K562 (cell line): ENCODE data around the gene NUP205. TPM values are rescaled to one million over a fixed set of nuclear protein-coding genes. Genes with fewer than 3 reads are reported as not detected.
A peak's percentile ranks its signal among the peaks of the same experiment; 100 is the strongest.

Experiments used
- ATAC-seq: fragments of 200-7000 bp; cut with Tn5 transposase; 3 replicates; pipeline ENCODE4 v1.9.1; 2020; ENCODE audit warnings: moderate library complexity
- BruUV-seq: library from RNA; stranded (reverse); fragments of 400-500 nt; replicated peaks from 2 replicates; lab custom pipeline; 2021; lab: Mats Ljungman, UMichigan
- CTCF ChIA-PET: fragments of 300-600 bp; formaldehyde crosslinking; extraction: SDS; loops from one replicate; lab custom pipeline; 2021; ENCODE audit warnings: low intra/inter-chr PET ratio; lab: Yijun Ruan, JAX
- POLR2A ChIA-PET: fragments of 300-600, 350-650 bp; sonication (Branson Sonifier 250); formaldehyde crosslinking; extraction: SDS; loops from one replicate; lab custom pipeline; 2021; ENCODE audit warnings: antibody characterized with exemption, inconsistent platforms; lab: Yijun Ruan, JAX
- DNase-seq, 4 experiments: peaks; one replicate each; pipeline versions ENCODE4 v3.0.0 to v3.0.0-alpha.2; 2011 to 2018; ENCODE audit warnings: low spot score in 3 of 4, mixed read lengths in 3 of 4; ENCODE audit errors: extremely low read depth in 1 of 4
- FAIRE-seq: peaks from 2 replicates; lab custom pipeline; 2011; peaks lifted over from hg19 to GRCh38; lab: Jason Lieb, UNC
- H2AFZ ChIP-seq: 2 replicates; pipeline ENCODE4 v1.6.0; 2011; ENCODE audit warnings: low read depth, low read length, control low read depth, inconsistent platforms
- H3K27ac ChIP-seq: fragments of 200-600 bp; 3 replicates; pipeline ENCODE4 v1.8.0; 2011; ENCODE audit warnings: low read depth, mild to moderate bottlenecking, control low read depth, inconsistent platforms, low read length, moderate library complexity, mixed read lengths; ENCODE audit errors: extremely low read depth
- H3K27me3 ChIP-seq, 2 experiments: fragments of 300-600 bp in 1 of 2; 2 replicates in 1 of 2; 3 replicates in 1 of 2; pipeline versions ENCODE4 v1.6.0 to v1.8.0; 2011; ENCODE audit warnings: inconsistent platforms in 2 of 2, low read length in 2 of 2, mild to moderate bottlenecking in 1 of 2, mixed read lengths in 1 of 2, moderate library complexity in 1 of 2; ENCODE audit not compliant: control insufficient read depth in 2 of 2, insufficient read depth in 2 of 2
- H3K36me3 ChIP-seq: fragments of 300-600 bp; 3 replicates; pipeline ENCODE4 v1.8.0; 2011; ENCODE audit warnings: mild to moderate bottlenecking, low read length, inconsistent platforms; ENCODE audit not compliant: control insufficient read depth, insufficient read depth
- H3K4me1 ChIP-seq, 2 experiments: fragments of 200-600 bp in 1 of 2; replicated peaks in 1 of 2; 2 replicates in 1 of 2; 3 replicates in 1 of 2; pipeline versions ENCODE4 v1.5.1 to v1.8.0; 2011; ENCODE audit warnings: inconsistent platforms in 2 of 2, low read length in 2 of 2, mild to moderate bottlenecking in 1 of 2, mixed read lengths in 1 of 2, moderate library complexity in 1 of 2; ENCODE audit not compliant: control insufficient read depth in 2 of 2, insufficient read depth in 2 of 2
- H3K4me2 ChIP-seq: 2 replicates; pipeline ENCODE4 v1.6.1; 2011; ENCODE audit warnings: low read length, control low read depth, inconsistent platforms, mixed read lengths; ENCODE audit not compliant: insufficient read depth
- H3K4me3 ChIP-seq: fragments of 200-600 bp; sonication (generic), shearing (Covaris generic); 2 replicates; pipeline ENCODE4 v1.5.1; 2016; ENCODE audit warnings: control low read depth, inconsistent platforms
- H3K79me2 ChIP-seq: fragments of 200-600 bp; 3 replicates; pipeline ENCODE4 v1.8.0; 2011; ENCODE audit warnings: low read length, inconsistent platforms; ENCODE audit not compliant: control insufficient read depth, insufficient read depth
- H3K9ac ChIP-seq, 2 experiments: 2 replicates each; pipeline versions ENCODE4 v1.6.0 to v1.6.1; 2011; ENCODE audit warnings: low read depth in 2 of 2, low read length in 2 of 2, control low read depth in 1 of 2, inconsistent platforms in 1 of 2, mild to moderate bottlenecking in 1 of 2, mixed read lengths in 1 of 2; ENCODE audit not compliant: insufficient read depth in 1 of 2
- H3K9me1 ChIP-seq: one replicate; pipeline ENCODE4 v1.6.0; 2011; ENCODE audit warnings: inconsistent platforms, mild to moderate bottlenecking, low read length, moderate library complexity; ENCODE audit not compliant: control insufficient read depth, insufficient read depth
- H3K9me3 ChIP-seq: replicated peaks from 2 replicates; pipeline ENCODE4 v1.5.1; 2011; ENCODE audit warnings: low read depth, low read length, inconsistent platforms; ENCODE audit not compliant: control insufficient read depth, insufficient read depth
- H4K20me1 ChIP-seq: replicated peaks from 2 replicates; pipeline ENCODE4 v1.6.1; 2011; ENCODE audit warnings: low read length, inconsistent platforms, mixed read lengths; ENCODE audit not compliant: control insufficient read depth, insufficient read depth
- ARID1B ChIP-seq: fragments of 450-650 bp; IDR thresholded peaks from 2 replicates; pipeline ENCODE4 v1.6.1; 2016; ENCODE audit warnings: antibody characterized with exemption, mild to moderate bottlenecking, inconsistent platforms
- HLTF ChIP-seq: fragments of 450-650 bp; IDR thresholded peaks from 2 replicates; pipeline ENCODE4 v1.6.1; 2016
- HNRNPL ChIP-seq: fragments of 200-400 bp; formaldehyde crosslinking; IDR thresholded peaks from 2 replicates; pipeline ENCODE4 v1.6.1; 2017; ENCODE audit warnings: low read depth, mild to moderate bottlenecking, low read length
- KDM5B ChIP-seq: fragments of 200-600 bp; sonication (generic); IDR thresholded peaks from 2 replicates; pipeline ENCODE4 v1.6.1; 2012; ENCODE audit warnings: low read depth, mild to moderate bottlenecking, moderate library complexity, low read length, control low read depth, inconsistent platforms; ENCODE audit not compliant: insufficient replicate concordance
- MEF2A ChIP-seq: IDR thresholded peaks from 2 replicates; pipeline ENCODE4 v1.6.1; 2011; ENCODE audit warnings: low read depth, mild to moderate bottlenecking, low read length, moderate library complexity; ENCODE audit not compliant: control insufficient read depth
- MTA1 ChIP-seq: fragments of 450-650 bp; IDR thresholded peaks from 2 replicates; pipeline ENCODE4 v1.6.1; 2017; ENCODE audit warnings: borderline replicate concordance
- THRAP3 ChIP-seq: fragments of 450-650 bp; IDR thresholded peaks from 2 replicates; pipeline ENCODE4 v1.6.1; 2016; ENCODE audit warnings: mild to moderate bottlenecking, inconsistent platforms, borderline replicate concordance
- ZNF12 ChIP-seq: sonication (generic); formaldehyde crosslinking; IDR thresholded peaks from 2 replicates; pipeline ENCODE4 v1.4.0; 2020; ENCODE audit warnings: mild to moderate bottlenecking, missing genetic modification reagents
- ZNF75A ChIP-seq: fragments of 450-650 bp; formaldehyde crosslinking; IDR thresholded peaks from 2 replicates; pipeline ENCODE4 v1.4.0; 2020; ENCODE audit warnings: mild to moderate bottlenecking
- WGBS: fragments of 100-300 bp; shearing (Covaris generic); methylation state at CpG from one replicate; pipeline ENCODE4 v1.1.6; 2016; ENCODE audit warnings: low coverage, mixed read lengths; ENCODE audit not compliant: insufficient coverage; ENCODE audit errors: missing lambda C conversion rate; 5-methylcytosine and 5-hydroxymethylcytosine counted together
- in situ Hi-C: fragments of 300-500 bp; cut with MboI; formaldehyde crosslinking; loops from 4 replicates; pipeline ENCODE4 v1.15.0; 2018; ENCODE audit warnings: inconsistent platforms, mixed read lengths
- intact Hi-C: fragments of 100-400 bp; cut with micrococcal nuclease; formaldehyde crosslinking; loops from 2 replicates; pipeline ENCODE4 v1.14.2; 2022
- polyA plus RNA-seq, 8 experiments: library from polyadenylated mRNA; depleted of rRNA in 4 of 8; stranded (reverse) in 5 of 8; unstranded in 3 of 8; fragments of >200 nt; fragmentation: Nextera tagmentation in 2 of 8; fragmentation: Illumina TruSeq in 1 of 8; extraction: Ambion mirVana in 2 of 8; extraction: Trizol in 1 of 8; gene quantifications; 2 replicates each; pipeline versions ENCODE4 v1.2.1 to v1.2.3, GENCODE V29; 2011 to 2014; ENCODE audit warnings: inconsistent platforms in 1 of 8, missing spikeins in 1 of 8
- total RNA-seq, 7 experiments: library from RNA; depleted of rRNA in 6 of 7; stranded (reverse); fragments of >200 nt in 6 of 7; fragmentation: Illumina TruSeq in 2 of 7; extraction: Trizol in 2 of 7; gene quantifications; 2 replicates each; pipeline versions ENCODE4 v1.2.1 to v1.2.3, GENCODE V29; 2011 to 2021; ENCODE audit warnings: low replicate concordance in 1 of 7
- TF ChIP-seq, protein P1 (sequence below): fragments of 200-800 bp; sonication (Bioruptor generic); IDR thresholded peaks from 2 replicates; pipeline ENCODE4 v1.6.1; 2017; ENCODE audit warnings: missing genetic modification characterization, missing compliant biosample characterization
- TF ChIP-seq, protein P2 (sequence below), 2 experiments: fragments of 450-650 bp in 1 of 2; sonication (generic) in 1 of 2; formaldehyde crosslinking in 1 of 2; IDR thresholded peaks; 2 replicates each; pipeline versions ENCODE4 v1.7.1 to v1.9.0; 2016 to 2022; ENCODE audit warnings: inconsistent platforms in 1 of 2, mild to moderate bottlenecking in 1 of 2, missing genetic modification reagents in 1 of 2

NUP205 gene
- total and polyA plus RNA-seq, 9 of the 15 experiments (the other 6 are each of a cell fraction or from before 2014, with no cell fraction given), result 101 to 282 (median 193) TPM

DNA sequence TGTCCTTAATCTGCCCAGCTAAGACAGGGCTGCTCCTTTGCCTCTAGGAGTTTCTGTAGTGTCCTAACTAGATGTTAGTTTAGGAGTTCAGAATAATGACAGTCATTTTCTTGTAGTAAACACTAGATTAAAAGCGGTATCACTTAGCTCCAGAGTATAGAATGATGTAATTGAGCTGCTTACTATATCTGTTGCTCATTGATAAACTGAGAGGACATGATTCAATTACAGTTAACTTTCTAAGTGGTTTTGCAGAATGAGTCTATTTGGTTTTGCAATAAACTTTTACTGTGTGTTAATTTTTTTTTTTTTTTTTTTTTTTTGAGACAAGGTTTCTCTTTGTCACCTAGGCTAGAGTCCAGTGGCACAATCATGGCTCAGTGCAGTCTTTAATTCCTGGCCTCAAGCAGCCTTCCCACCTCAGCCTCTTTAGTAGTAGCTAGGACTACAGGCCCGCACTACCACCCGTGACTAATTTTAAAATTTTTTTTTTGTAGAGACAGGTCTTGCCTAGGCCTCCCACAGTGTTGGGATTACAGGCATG lies 106.4 kb downstream of the NUP205 start:
- CTCF ChIA-PET, result no interaction called here
- intact Hi-C loops, result loop anchor here (5.0 to 10.0 kb wide), 2 partner anchors 152 to 1019 kb away; partner anchors contain the start of genes BPGM and CNOT4
- TF ChIP-seq MEF2A (no peak), HNRNPL (no peak), ZNF75A (CRISPR knock-in tag) (no peak), THRAP3 (no peak), MTA1 (0 out of 2 replicates have a peak, but pooled peaks have one; percentile 33), HLTF (no peak), KDM5B (peak; percentile 45), ZNF12 (CRISPR knock-in tag) (no peak), ARID1B (peak; percentile 99)
- TF ChIP-seq, protein P1, sequence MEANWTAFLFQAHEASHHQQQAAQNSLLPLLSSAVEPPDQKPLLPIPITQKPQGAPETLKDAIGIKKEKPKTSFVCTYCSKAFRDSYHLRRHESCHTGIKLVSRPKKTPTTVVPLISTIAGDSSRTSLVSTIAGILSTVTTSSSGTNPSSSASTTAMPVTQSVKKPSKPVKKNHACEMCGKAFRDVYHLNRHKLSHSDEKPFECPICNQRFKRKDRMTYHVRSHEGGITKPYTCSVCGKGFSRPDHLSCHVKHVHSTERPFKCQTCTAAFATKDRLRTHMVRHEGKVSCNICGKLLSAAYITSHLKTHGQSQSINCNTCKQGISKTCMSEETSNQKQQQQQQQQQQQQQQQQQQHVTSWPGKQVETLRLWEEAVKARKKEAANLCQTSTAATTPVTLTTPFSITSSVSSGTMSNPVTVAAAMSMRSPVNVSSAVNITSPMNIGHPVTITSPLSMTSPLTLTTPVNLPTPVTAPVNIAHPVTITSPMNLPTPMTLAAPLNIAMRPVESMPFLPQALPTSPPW (CRISPR knock-in tag), result no peak
- TF ChIP-seq, protein P2, sequence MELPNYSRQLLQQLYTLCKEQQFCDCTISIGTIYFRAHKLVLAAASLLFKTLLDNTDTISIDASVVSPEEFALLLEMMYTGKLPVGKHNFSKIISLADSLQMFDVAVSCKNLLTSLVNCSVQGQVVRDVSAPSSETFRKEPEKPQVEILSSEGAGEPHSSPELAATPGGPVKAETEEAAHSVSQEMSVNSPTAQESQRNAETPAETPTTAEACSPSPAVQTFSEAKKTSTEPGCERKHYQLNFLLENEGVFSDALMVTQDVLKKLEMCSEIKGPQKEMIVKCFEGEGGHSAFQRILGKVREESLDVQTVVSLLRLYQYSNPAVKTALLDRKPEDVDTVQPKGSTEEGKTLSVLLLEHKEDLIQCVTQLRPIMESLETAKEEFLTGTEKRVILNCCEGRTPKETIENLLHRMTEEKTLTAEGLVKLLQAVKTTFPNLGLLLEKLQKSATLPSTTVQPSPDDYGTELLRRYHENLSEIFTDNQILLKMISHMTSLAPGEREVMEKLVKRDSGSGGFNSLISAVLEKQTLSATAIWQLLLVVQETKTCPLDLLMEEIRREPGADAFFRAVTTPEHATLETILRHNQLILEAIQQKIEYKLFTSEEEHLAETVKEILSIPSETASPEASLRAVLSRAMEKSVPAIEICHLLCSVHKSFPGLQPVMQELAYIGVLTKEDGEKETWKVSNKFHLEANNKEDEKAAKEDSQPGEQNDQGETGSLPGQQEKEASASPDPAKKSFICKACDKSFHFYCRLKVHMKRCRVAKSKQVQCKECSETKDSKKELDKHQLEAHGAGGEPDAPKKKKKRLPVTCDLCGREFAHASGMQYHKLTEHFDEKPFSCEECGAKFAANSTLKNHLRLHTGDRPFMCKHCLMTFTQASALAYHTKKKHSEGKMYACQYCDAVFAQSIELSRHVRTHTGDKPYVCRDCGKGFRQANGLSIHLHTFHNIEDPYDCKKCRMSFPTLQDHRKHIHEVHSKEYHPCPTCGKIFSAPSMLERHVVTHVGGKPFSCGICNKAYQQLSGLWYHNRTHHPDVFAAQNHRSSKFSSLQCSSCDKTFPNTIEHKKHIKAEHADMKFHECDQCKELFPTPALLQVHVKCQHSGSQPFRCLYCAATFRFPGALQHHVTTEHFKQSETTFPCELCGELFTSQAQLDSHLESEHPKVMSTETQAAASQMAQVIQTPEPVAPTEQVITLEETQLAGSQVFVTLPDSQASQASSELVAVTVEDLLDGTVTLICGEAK (IDR thresholded peaks at IDR 0.05), result no peak
- TF ChIP-seq, protein P2 (CRISPR knock-in tag; IDR thresholded peaks at IDR 0.05), result no peak

More for the DNA sequence above, 106.4 kb downstream of the NUP205 start:
- H2AFZ ChIP-seq, result peak overlapping the region; percentile 0; the same call in 1 of the 2 replicates
- in situ Hi-C loops, result no loop called here
- H3K9me3 ChIP-seq, result no peaks in the 10 kb centered on the region
- H3K27me3 ChIP-seq, result no peaks in the 10 kb centered on the region
- WGBS, result 5% methylated on average over 3 of the region's 3 CpGs
- ATAC-seq (peak; percentile 61), FAIRE-seq (peak; percentile 23), DNase-seq (peak; percentile 46 to 75 (median 60))
- peak overlapping the region; percentile 82 for H3K4me3 ChIP-seq
- H3K79me2 ChIP-seq, result peaks cover 67% of the 10 kb centered on the region
- H3K4me2 ChIP-seq, result peak overlapping the region; percentile 94
- peaks cover 22 to 29% of the 10 kb centered on the region in 2 experiments for H3K4me1 ChIP-seq
- no TSS peak for BruUV-seq
- no peaks in the 10 kb centered on the region for H4K20me1 ChIP-seq
- peaks cover 5% of the 10 kb centered on the region for H3K9me1 ChIP-seq
- H3K36me3 ChIP-seq, result peaks cover 13% of the 10 kb centered on the region
- H3K9ac ChIP-seq, result peak overlapping the region in 1 of 2 experiments; percentile 86; a peak in 2 of 4 replicates
- H3K27ac ChIP-seq, result peak overlapping the region; percentile 85
- POLR2A ChIA-PET, result interaction anchor here (0.7 to 4.7 kb wide), 13 partner anchors 9 to 370 kb away, joined by 3 to 71 read pairs (median 4); partner anchors contain the start of gene SLC13A4
